CD14-positive monocyte (primary cell): ENCODE results near the gene RELN. TPM values are rescaled to one million over a fixed set of nuclear protein-coding genes. Genes with fewer than 3 reads are reported as not detected.

Experiments used
- DNase-seq, 3 donors: peaks; one replicate each; pipeline ENCODE4 v3.0.0-alpha.2; 2011 to 2022
- H2AFZ ChIP-seq: 2 replicates; pipeline ENCODE4 v1.6.0; 2012; ENCODE audit warnings: mild to moderate bottlenecking, low read depth, low read length, inconsistent platforms; ENCODE audit not compliant: insufficient read depth, poor library complexity, severe bottlenecking
- H3K27ac ChIP-seq, 2 donors: 1 replicate in 1 of 2; 2 replicates in 1 of 2; pipeline ENCODE4 v1.5.1; 2012 to 2013; ENCODE audit warnings: low read length in 2 of 2, control low read depth in 1 of 2, inconsistent platforms in 1 of 2, low read depth in 1 of 2, mild to moderate bottlenecking in 1 of 2
- H3K27me3 ChIP-seq, 2 donors: one replicate each; pipeline versions ENCODE4 v1.6.0 to v1.6.1; 2011 to 2013; ENCODE audit warnings: low read length in 2 of 2; ENCODE audit not compliant: control insufficient read depth in 2 of 2, insufficient read depth in 2 of 2
- H3K36me3 ChIP-seq, 2 donors: replicated peaks in 1 of 2; 1 replicate in 1 of 2; 2 replicates in 1 of 2; pipeline versions ENCODE4 v1.5.1 to v1.6.1; 2012 to 2013; ENCODE audit warnings: low read length in 2 of 2, control low read depth in 1 of 2, inconsistent platforms in 1 of 2, mild to moderate bottlenecking in 1 of 2; ENCODE audit not compliant: insufficient read depth in 2 of 2, control insufficient read depth in 1 of 2
- H3K4me1 ChIP-seq, 2 donors: 1 replicate in 1 of 2; 2 replicates in 1 of 2; pipeline versions ENCODE4 v1.5.1 to v1.6.1; 2012 to 2013; ENCODE audit warnings: low read length in 2 of 2, control low read depth in 1 of 2, inconsistent platforms in 1 of 2, mild to moderate bottlenecking in 1 of 2, moderate library complexity in 1 of 2; ENCODE audit not compliant: insufficient read depth in 2 of 2, control insufficient read depth in 1 of 2
- H3K4me2 ChIP-seq: replicated peaks from 2 replicates; pipeline ENCODE3; 2012; ENCODE audit warnings: low read length, moderate library complexity, mild to moderate bottlenecking; ENCODE audit not compliant: poor library complexity, severe bottlenecking; ENCODE audit errors: extremely low read depth
- H3K4me3 ChIP-seq, 3 experiments: fragments of 200-600 bp in 1 of 3; sonication (generic) in 1 of 3; replicated peaks in 1 of 3; 1 replicate in 2 of 3; 2 replicates in 1 of 3; pipeline ENCODE4 v1.5.1; 2011 to 2013; ENCODE audit warnings: low read length in 3 of 3, mild to moderate bottlenecking in 3 of 3, control low read depth in 2 of 3, low read depth in 2 of 3, inconsistent platforms in 1 of 3, moderate library complexity in 1 of 3
- H3K79me2 ChIP-seq: 2 replicates; pipeline ENCODE4 v1.6.0; 2012; ENCODE audit warnings: mild to moderate bottlenecking, control low read depth, inconsistent platforms, low read length, moderate library complexity; ENCODE audit not compliant: insufficient read depth
- H3K9ac ChIP-seq: 2 replicates; pipeline ENCODE4 v1.6.0; 2017; ENCODE audit warnings: low read length, mild to moderate bottlenecking; ENCODE audit not compliant: insufficient read depth, poor library complexity, severe bottlenecking
- H3K9me3 ChIP-seq, 2 donors: replicated peaks in 1 of 2; 1 replicate in 1 of 2; 2 replicates in 1 of 2; pipeline versions ENCODE4 v1.5.1 to v1.6.1; 2012 to 2013; ENCODE audit warnings: low read length in 2 of 2, control low read depth in 1 of 2; ENCODE audit not compliant: control insufficient read depth in 1 of 2, insufficient read depth in 1 of 2
- H4K20me1 ChIP-seq: 2 replicates; pipeline ENCODE4 v1.6.0; 2012; ENCODE audit warnings: mild to moderate bottlenecking, low read length, control low read depth, moderate library complexity; ENCODE audit not compliant: insufficient read depth
- H3K27ac Mint-ChIP-seq, 7 donors: one replicate each; pipeline ENCODE4 v1.8.0; 2020; ENCODE audit warnings: mild to moderate bottlenecking in 7 of 7, mixed read lengths in 7 of 7, moderate library complexity in 6 of 7, inconsistent platforms in 2 of 7
- H3K27me3 Mint-ChIP-seq, 3 donors: one replicate each; pipeline ENCODE4 v1.8.0; 2021 to 2022; ENCODE audit warnings: low read depth in 3 of 3, mild to moderate bottlenecking in 3 of 3, mixed read lengths in 3 of 3, moderate library complexity in 3 of 3, inconsistent platforms in 1 of 3
- H3K36me3 Mint-ChIP-seq, 2 donors: one replicate each; pipeline ENCODE4 v1.8.0; 2020; ENCODE audit warnings: mixed read lengths in 2 of 2, inconsistent platforms in 1 of 2, mild to moderate bottlenecking in 1 of 2
- H3K4me1 Mint-ChIP-seq: one replicate; pipeline ENCODE4 v1.8.0; 2020; ENCODE audit warnings: mild to moderate bottlenecking, mixed read lengths
- H3K4me3 Mint-ChIP-seq, 2 donors: one replicate each; pipeline ENCODE4 v1.8.0; 2020; ENCODE audit warnings: mild to moderate bottlenecking in 2 of 2, mixed read lengths in 2 of 2, moderate library complexity in 1 of 2
- H3K9me3 Mint-ChIP-seq, 7 donors: one replicate each; pipeline ENCODE4 v1.8.0; 2020 to 2022; ENCODE audit warnings: mixed read lengths in 7 of 7, mild to moderate bottlenecking in 6 of 7, moderate library complexity in 6 of 7, inconsistent platforms in 2 of 7
- CTCF ChIP-seq: fragments of 200-600 bp; IDR thresholded peaks from one replicate; pipeline ENCODE4 v1.8.0; 2022; ENCODE audit warnings: antibody characterized with exemption, mild to moderate bottlenecking
- WGBS: methylation state at CpG from one replicate; pipeline ENCODE4 v1.1.5; 2013; ENCODE audit warnings: missing lambda C conversion rate; ENCODE audit not compliant: insufficient coverage; 5-methylcytosine and 5-hydroxymethylcytosine counted together
- intact Hi-C, 2 donors: fragments of 100-400 bp; cut with micrococcal nuclease; formaldehyde crosslinking; loops; one replicate each; pipeline versions ENCODE4 v1.15.0 to v1.15.1; 2023
- polyA plus RNA-seq, 3 donors: library from polyadenylated mRNA; depleted of rRNA in 1 of 3; unstranded in 2 of 3; stranded (reverse) in 1 of 3; fragments of 300-500 nt in 2 of 3; fragments of >200 nt in 1 of 3; fragmentation: Illumina TruSeq in 2 of 3; gene quantifications; 1 replicate in 2 of 3; 2 replicates in 1 of 3; pipeline ENCODE4 v1.2.3, GENCODE V29; 2012 to 2021

The RELN gene
- polyA plus RNA-seq, 3 donors: not detected

- Histone ChIP-seq H2AFZ (no peak overlapping the region), H3K4me3 (no peak overlapping the region), H3K9me3 (no peaks in the 10 kb centered on the region), H3K36me3 (no peaks in the 10 kb centered on the region), H3K27ac (no peak overlapping the region), H4K20me1 (no peaks in the 10 kb centered on the region), H3K4me1 (no peaks in the 10 kb centered on the region), H3K4me2 (no peak overlapping the region), H3K9ac (no peak overlapping the region), H3K27me3 (no peaks in the 10 kb centered on the region), H3K79me2 (no peaks in the 10 kb centered on the region)
- Mint-ChIP-seq H3K4me3 (no peak overlapping the region), H3K27ac (no peak overlapping the region), H3K27me3 (peaks cover 2 to 5% (median 3%) of the 10 kb centered on the region in 3 donors), H3K9me3 (no peaks in the 10 kb centered on the region), H3K36me3 (no peaks in the 10 kb centered on the region), H3K4me1 (no peaks in the 10 kb centered on the region)
- no peak for TF ChIP-seq CTCF
- intact Hi-C loops: loop anchor here in 1 of 2 donors (10.0 kb wide), 1 partner anchor 1338 kb away; no protein-coding TSS in a partner anchor
- WGBS: 80% methylated on average over 3 of the region's 5 CpGs
- no peak for DNase-seq
Measured at GRCh38 chr7:103576641-103577040, 412.8 kb downstream of the RELN start.

- H2AFZ ChIP-seq: no peak overlapping the region
- no peak overlapping the region for H3K27ac ChIP-seq
- no peak overlapping the region for H3K4me3 Mint-ChIP-seq
- H3K36me3 ChIP-seq: no peaks in the 10 kb centered on the region
- H3K4me2 ChIP-seq: no peak overlapping the region
- no peaks in the 10 kb centered on the region for H3K9me3 ChIP-seq
- H3K4me1 ChIP-seq: no peaks in the 10 kb centered on the region
- no peaks in the 10 kb centered on the region for H3K4me1 Mint-ChIP-seq
- DNase-seq: no peak
- no peak overlapping the region for H3K9ac ChIP-seq
- H3K27me3 ChIP-seq: peaks cover 0 to 2% of the 10 kb centered on the region in 2 donors
- no peak overlapping the region for H3K4me3 ChIP-seq
- H4K20me1 ChIP-seq: no peaks in the 10 kb centered on the region
- H3K79me2 ChIP-seq: no peaks in the 10 kb centered on the region
- no peaks in the 10 kb centered on the region for H3K36me3 Mint-ChIP-seq
- intact Hi-C loops: loop anchor here in 1 of 2 donors (10.0 kb wide), 1 partner anchor 1340 kb away; no protein-coding TSS in a partner anchor
- WGBS: no CpG with 5 or more reads among the region's 1 CpG
- H3K27me3 Mint-ChIP-seq: peaks cover 3 to 5% (median 3%) of the 10 kb centered on the region in 3 donors
- H3K27ac Mint-ChIP-seq: no peak overlapping the region
- H3K9me3 Mint-ChIP-seq: no peaks in the 10 kb centered on the region
- no peak for TF ChIP-seq CTCF
Measured at GRCh38 chr7:103574576-103574975, 414.9 kb downstream of the RELN start.
